ENCODE measurements around the gene CNN2.

Gene CNN2

GRCh38 chr19:1064661-1065605 is 38.5 kb downstream of the CNN2 start:
- CTCF ChIA-PET, result interaction anchor here (0.6 to 1.0 kb wide), 3 partner anchors 11 to 1097 kb away, joined by 3 to 5 read pairs (median 3); partner anchors contain the start of gene GPX4
- POLR2A ChIA-PET, result interaction anchor here (1.1 to 2.1 kb wide), 3 partner anchors 25 to 204 kb away, joined by 3 to 4 read pairs (median 4); partner anchors contain the start of genes ABCA7 and RNU6-2
- TF ChIP-seq ELF4 (IDR thresholded peaks at IDR 0.05) (no peak), ARNT (IDR thresholded peaks at IDR 0.05) (no peak), HDGF (IDR thresholded peaks at IDR 0.05; ENCODE audit: borderline replicate concordance) (no peak), LEF1 (IDR thresholded peaks at IDR 0.05; ENCODE audit: borderline replicate concordance) (0 out of 2 replicates have a peak, but pooled peaks have one; percentile 44), NFRKB (IDR thresholded peaks at IDR 0.05) (no peak), BHLHE40 (IDR thresholded peaks at IDR 0.05; ENCODE audit: borderline replicate concordance) (no peak), SUZ12 (IDR thresholded peaks at IDR 0.05) (no peak), FOXK2 (IDR thresholded peaks at IDR 0.05) (no peak), FOXM1 (IDR thresholded peaks at IDR 0.05; ENCODE audit: borderline replicate concordance) (no peak), L3MBTL2 (conservative IDR thresholded peaks at IDR 0.05) (peak; percentile 69)
- no peak for DNase-seq (ENCODE audit: extremely low spot score)

DNA sequence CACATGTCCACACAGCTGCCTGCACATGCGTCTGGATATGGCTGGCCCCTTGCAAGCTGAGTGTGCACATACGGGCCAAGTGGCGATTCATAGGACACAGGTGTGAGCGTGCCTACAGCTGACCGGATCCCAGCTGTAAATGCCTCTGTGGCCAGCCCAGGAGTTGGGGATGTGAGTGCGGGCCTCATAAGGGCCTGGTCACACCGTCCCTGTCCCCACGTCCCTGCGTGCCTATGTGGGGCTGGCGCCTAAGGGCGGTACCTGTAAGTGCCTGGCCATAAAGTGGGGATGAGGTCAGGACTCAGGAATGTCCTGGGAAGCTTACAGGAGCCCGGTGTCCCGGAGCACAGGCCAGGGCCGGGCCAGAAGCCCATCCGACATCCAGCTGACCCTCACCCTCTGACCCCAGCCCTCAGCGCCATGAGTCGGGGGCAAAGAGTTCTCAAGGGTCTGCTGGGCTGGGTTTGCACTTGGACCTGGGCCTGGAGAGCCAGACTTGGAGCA is 39.2 kb downstream of the CNN2 start:
- DNase-seq (ENCODE audit: extremely low spot score), result no peak
- ChIA-PET POLR2A (interaction anchor here (1.1 to 2.1 kb wide), 3 partner anchors 26 to 203 kb away, joined by 3 to 4 read pairs (median 4); partner anchors contain the start of genes ABCA7 and RNU6-2), CTCF (no interaction called here)
- TF ChIP-seq FOXK2 (IDR thresholded peaks at IDR 0.05), result no peak
- no peak for TF ChIP-seq FOXM1 (IDR thresholded peaks at IDR 0.05; ENCODE audit: borderline replicate concordance)
- no peak for TF ChIP-seq TARDBP (IDR thresholded peaks at IDR 0.05)
- TF ChIP-seq ELF4 (IDR thresholded peaks at IDR 0.05), result no peak

GRCh38 chr19:1066251-1066747 is 39.9 kb downstream of the CNN2 start:
- POLR2A ChIA-PET, result interaction anchor here (1.4 kb wide), 1 partner anchor 57 kb away, joined by 3 read pairs; no protein-coding TSS in a partner anchor
- no peak for DNase-seq (ENCODE audit: extremely low spot score)
- TF ChIP-seq FOXA1 (IDR thresholded peaks at IDR 0.05) (no peak), FOXM1 (IDR thresholded peaks at IDR 0.05; ENCODE audit: borderline replicate concordance) (no peak), SUZ12 (IDR thresholded peaks at IDR 0.05) (no peak), L3MBTL2 (conservative IDR thresholded peaks at IDR 0.05) (no peak), NFRKB (IDR thresholded peaks at IDR 0.05) (no peak), FOXK2 (IDR thresholded peaks at IDR 0.05) (no peak), ELF4 (IDR thresholded peaks at IDR 0.05) (no peak), BHLHE40 (IDR thresholded peaks at IDR 0.05; ENCODE audit: borderline replicate concordance) (no peak), CTBP1 (IDR thresholded peaks at IDR 0.05; ENCODE audit: borderline replicate concordance) (no peak), ARNT (IDR thresholded peaks at IDR 0.05) (no peak), SP1 (IDR thresholded peaks at IDR 0.05) (no peak), ZNF384 (IDR thresholded peaks at IDR 0.05) (no peak), TARDBP (IDR thresholded peaks at IDR 0.05) (no peak), LEF1 (IDR thresholded peaks at IDR 0.05; ENCODE audit: borderline replicate concordance) (no peak), HDGF (IDR thresholded peaks at IDR 0.05; ENCODE audit: borderline replicate concordance) (no peak)
- TF ChIP-seq, protein P1, sequence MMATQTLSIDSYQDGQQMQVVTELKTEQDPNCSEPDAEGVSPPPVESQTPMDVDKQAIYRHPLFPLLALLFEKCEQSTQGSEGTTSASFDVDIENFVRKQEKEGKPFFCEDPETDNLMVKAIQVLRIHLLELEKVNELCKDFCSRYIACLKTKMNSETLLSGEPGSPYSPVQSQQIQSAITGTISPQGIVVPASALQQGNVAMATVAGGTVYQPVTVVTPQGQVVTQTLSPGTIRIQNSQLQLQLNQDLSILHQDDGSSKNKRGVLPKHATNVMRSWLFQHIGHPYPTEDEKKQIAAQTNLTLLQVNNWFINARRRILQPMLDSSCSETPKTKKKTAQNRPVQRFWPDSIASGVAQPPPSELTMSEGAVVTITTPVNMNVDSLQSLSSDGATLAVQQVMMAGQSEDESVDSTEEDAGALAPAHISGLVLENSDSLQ (IDR thresholded peaks at IDR 0.05), result no peak
- CTCF ChIA-PET, result interaction anchor here (1.0 kb wide), 1 partner anchor 43 kb away, joined by 3 read pairs; no protein-coding TSS in a partner anchor

DNA sequence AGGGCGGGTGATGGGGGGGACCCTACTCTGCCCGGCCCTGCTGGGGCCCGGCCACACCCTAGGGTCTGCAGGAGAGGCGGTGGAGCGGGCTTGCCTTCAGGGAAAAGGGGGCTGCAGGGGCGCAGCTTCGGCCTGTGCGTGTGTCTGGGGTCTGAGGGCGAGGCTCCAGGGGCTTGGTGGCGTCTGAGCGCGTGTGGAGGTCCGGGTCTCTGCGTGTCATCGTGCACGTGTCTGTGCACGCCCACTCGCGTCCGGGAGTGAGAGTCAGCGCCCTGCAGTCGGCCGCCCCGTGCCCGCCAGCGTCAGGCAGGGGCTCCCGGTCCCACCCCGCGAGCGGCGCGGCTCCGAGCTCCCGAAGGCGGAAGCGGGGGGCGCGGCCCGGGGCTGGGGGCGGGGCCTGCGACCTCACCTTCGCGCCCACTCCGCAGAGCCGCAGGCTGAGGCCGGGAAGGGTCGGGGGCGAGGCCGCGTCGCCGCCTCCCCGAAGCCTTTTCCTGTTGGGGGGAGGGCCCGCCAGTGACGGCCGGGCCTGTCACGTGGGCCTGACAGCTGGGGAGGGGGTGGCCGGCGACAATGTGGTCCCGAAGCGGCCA is 40.4 kb downstream of the CNN2 start, which contains the start of gene ARHGAP45:
Gene ARHGAP45 (plus strand): TSS at position 420 of the 593 bp plus-strand sequence. CDS start 239 bp downstream, outside the sequence.
- ChIA-PET POLR2A (interaction anchor here (1.4 to 1.8 kb wide), 2 partner anchors 18 to 56 kb away, joined by 3 to 4 read pairs; no protein-coding TSS in a partner anchor), CTCF (interaction anchor here (1.0 kb wide), 1 partner anchor 43 kb away, joined by 3 read pairs; no protein-coding TSS in a partner anchor)

GRCh38 chr19:1067341-1067957 is 41.0 kb downstream of the CNN2 start:
- TF ChIP-seq BHLHE40 (IDR thresholded peaks at IDR 0.05; ENCODE audit: borderline replicate concordance), result no peak
- no peak for TF ChIP-seq SP1 (IDR thresholded peaks at IDR 0.05)
- no peak for TF ChIP-seq SUZ12 (IDR thresholded peaks at IDR 0.05)
- TF ChIP-seq CTBP1 (IDR thresholded peaks at IDR 0.05; ENCODE audit: borderline replicate concordance), result no peak
- no peak for TF ChIP-seq FOXK2 (IDR thresholded peaks at IDR 0.05)
- TF ChIP-seq FOXM1 (IDR thresholded peaks at IDR 0.05; ENCODE audit: borderline replicate concordance), result no peak
- TF ChIP-seq HDGF (IDR thresholded peaks at IDR 0.05; ENCODE audit: borderline replicate concordance), result no peak
- TF ChIP-seq ZNF384 (IDR thresholded peaks at IDR 0.05), result no peak
- TF ChIP-seq ARNT (IDR thresholded peaks at IDR 0.05), result no peak
- TF ChIP-seq NFRKB (IDR thresholded peaks at IDR 0.05), result no peak
- TF ChIP-seq FOXA1 (IDR thresholded peaks at IDR 0.05), result no peak
- TF ChIP-seq TARDBP (IDR thresholded peaks at IDR 0.05), result no peak
- TF ChIP-seq, protein P1 (IDR thresholded peaks at IDR 0.05), result no peak
- no peak for TF ChIP-seq ELF4 (IDR thresholded peaks at IDR 0.05)
- ChIA-PET CTCF (interaction anchor here (1.0 kb wide), 1 partner anchor 44 kb away, joined by 3 read pairs; no protein-coding TSS in a partner anchor), POLR2A (interaction anchor here (1.4 to 1.8 kb wide), 2 partner anchors 17 to 56 kb away, joined by 3 to 4 read pairs; no protein-coding TSS in a partner anchor)
- DNase-seq (ENCODE audit: extremely low spot score), result no peak

More for the DNA sequence above, 40.4 kb downstream of the CNN2 start, which contains the start of gene ARHGAP45:
- peak; percentile 42 for DNase-seq (ENCODE audit: extremely low spot score)
- TF ChIP-seq CTBP1 (IDR thresholded peaks at IDR 0.05; ENCODE audit: borderline replicate concordance) (no peak), ARNT (IDR thresholded peaks at IDR 0.05) (no peak), FOXK2 (IDR thresholded peaks at IDR 0.05) (no peak), ELF4 (IDR thresholded peaks at IDR 0.05) (no peak), HDGF (IDR thresholded peaks at IDR 0.05; ENCODE audit: borderline replicate concordance) (no peak), FOXM1 (IDR thresholded peaks at IDR 0.05; ENCODE audit: borderline replicate concordance) (no peak), SP1 (IDR thresholded peaks at IDR 0.05) (no peak), TARDBP (IDR thresholded peaks at IDR 0.05) (no peak), ZNF384 (IDR thresholded peaks at IDR 0.05) (no peak)
- TF ChIP-seq, protein P1 (IDR thresholded peaks at IDR 0.05), result no peak
